Suppressor macrophage (primary cell): ENCODE measurements around the gene RALGPS2.
"Not testable (repeated sequence)": the region's sequence is repeated elsewhere in the genome, so short reads cannot be mapped to it uniquely, and the experiment has no call there.

Source experiments
- DNase-seq, 4 experiments: peaks; one replicate each; pipeline ENCODE4 v3.0.0-alpha.2; 2020 to 2022

RALGPS2 gene

GRCh38 chr1:178724376-178724727, 692 bp upstream of the RALGPS2 start:
- DNase-seq = peak in 1 of 4 experiments; percentile 9

GRCh38 chr1:178725466-178726086, 532 bp downstream of the RALGPS2 start:
- DNase-seq = peak; percentile 21 to 57 (median 34)

- peak; percentile 68 to 90 (median 85) for DNase-seq
Observed at GRCh38 chr1:178726087-178726517, 1.1 kb downstream of the RALGPS2 start.

GRCh38 chr1:178726545-178726944, 1.5 kb downstream of the RALGPS2 start:
- no peak for DNase-seq

- no peak for DNase-seq
Observed at GRCh38 chr1:178727014-178727895, 2.2 kb downstream of the RALGPS2 start.

- no peak for DNase-seq
Observed at GRCh38 chr1:178733972-178734371, 8.9 kb downstream of the RALGPS2 start.

GRCh38 chr1:178738780-178739179, 13.7 kb downstream of the RALGPS2 start:
- DNase-seq = no peak

GRCh38 chr1:178739285-178740045, 14.4 kb downstream of the RALGPS2 start:
- no peak for DNase-seq

GRCh38 chr1:178740491-178740890, 15.4 kb downstream of the RALGPS2 start:
- DNase-seq = no peak

GRCh38 chr1:178740924-178741323, 15.9 kb downstream of the RALGPS2 start:
- no peak for DNase-seq

- peak in 2 of 4 experiments; percentile 59 to 63 for DNase-seq
Observed at GRCh38 chr1:178743801-178744200, 18.8 kb downstream of the RALGPS2 start.

- no peak for DNase-seq
Observed at GRCh38 chr1:178745260-178745659, 20.2 kb downstream of the RALGPS2 start.

GRCh38 chr1:178746345-178746744, 21.3 kb downstream of the RALGPS2 start:
- DNase-seq = no peak

GRCh38 chr1:178747361-178747760, 22.3 kb downstream of the RALGPS2 start:
- DNase-seq = not testable (repeated sequence)

- no peak for DNase-seq
Observed at GRCh38 chr1:178749581-178750166, 24.6 kb downstream of the RALGPS2 start.

GRCh38 chr1:178751046-178751445, 26.0 kb downstream of the RALGPS2 start:
- DNase-seq = no peak

- no peak for DNase-seq
Observed at GRCh38 chr1:178752891-178753290, 27.8 kb downstream of the RALGPS2 start.

- DNase-seq = not testable (repeated sequence)
Observed at GRCh38 chr1:178754655-178755256, 29.7 kb downstream of the RALGPS2 start.

GRCh38 chr1:178768423-178768822, 43.4 kb downstream of the RALGPS2 start:
- peak in 3 of 4 experiments; percentile 23 to 52 (median 47) for DNase-seq

- no peak for DNase-seq
Observed at GRCh38 chr1:178772952-178773351, 47.9 kb downstream of the RALGPS2 start.

GRCh38 chr1:178774263-178774662, 49.2 kb downstream of the RALGPS2 start:
- DNase-seq = peak in 3 of 4 experiments; percentile 9 to 62 (median 58)

GRCh38 chr1:178776553-178776952, 51.5 kb downstream of the RALGPS2 start:
- DNase-seq = no peak
